HEK293 (cell line): ENCODE results near the gene SPDYC.

ENCODE experiments used
- BCL11A ChIP-seq: fragments of 450-650 bp; formaldehyde crosslinking; IDR thresholded peaks from 2 replicates; pipeline ENCODE4 v1.5.1; 2016; ENCODE audit warnings: low read depth, missing biosample characterization, missing genetic modification characterization
- CTCF ChIP-seq: fragments of 450-650 bp; formaldehyde crosslinking; IDR thresholded peaks from 2 replicates; pipeline ENCODE4 v1.5.1; 2016; ENCODE audit warnings: missing biosample characterization, missing genetic modification characterization
- PATZ1 ChIP-seq: fragments of 450-650 bp; formaldehyde crosslinking; IDR thresholded peaks from 2 replicates; pipeline ENCODE4 v1.5.1; 2016; ENCODE audit warnings: missing biosample characterization, missing genetic modification characterization
- REST ChIP-seq: fragments of 450-650 bp; formaldehyde crosslinking; IDR thresholded peaks from 2 replicates; pipeline ENCODE4 v1.5.1; 2016; ENCODE audit warnings: missing biosample characterization, missing genetic modification characterization
- TRIM28 ChIP-seq: IDR thresholded peaks from 2 replicates; pipeline ENCODE4 v1.6.1; 2011; ENCODE audit warnings: low read length, control low read depth, borderline replicate concordance
- YY2 ChIP-seq: fragments of 450-650 bp; formaldehyde crosslinking; IDR thresholded peaks from 2 replicates; pipeline ENCODE4 v1.5.1; 2016; ENCODE audit warnings: missing biosample characterization, missing genetic modification characterization
- ZBTB48 ChIP-seq: fragments of 450-650 bp; formaldehyde crosslinking; IDR thresholded peaks from 2 replicates; pipeline ENCODE4 v1.5.1; 2016; ENCODE audit warnings: missing biosample characterization, missing genetic modification characterization
- ZBTB7A ChIP-seq: fragments of 450-650 bp; formaldehyde crosslinking; IDR thresholded peaks from 2 replicates; pipeline ENCODE4 v1.5.1; 2016; ENCODE audit warnings: low read depth, missing biosample characterization, missing genetic modification characterization
- ZNF416 ChIP-seq: fragments of 450-650 bp; formaldehyde crosslinking; IDR thresholded peaks from 2 replicates; pipeline ENCODE4 v1.5.1; 2016; ENCODE audit warnings: missing biosample characterization, missing genetic modification characterization
- ZNF530 ChIP-seq: fragments of 450-650 bp; formaldehyde crosslinking; IDR thresholded peaks from 2 replicates; pipeline ENCODE4 v1.5.1; 2016; ENCODE audit warnings: low read depth, missing biosample characterization, missing genetic modification characterization
- ZNF555 ChIP-seq: fragments of 450-650 bp; formaldehyde crosslinking; conservative IDR thresholded peaks from 2 replicates; pipeline ENCODE4 v1.5.1; 2017; ENCODE audit warnings: missing biosample characterization, mild to moderate bottlenecking, missing genetic modification characterization, inconsistent platforms
- ZNF596 ChIP-seq: fragments of 450-650 bp; IDR thresholded peaks from 2 replicates; pipeline ENCODE4 v1.5.0; 2018; ENCODE audit warnings: missing biosample characterization, mild to moderate bottlenecking, missing genetic modification characterization, moderate library complexity
- ZNF639 ChIP-seq: fragments of 450-650 bp; formaldehyde crosslinking; IDR thresholded peaks from 2 replicates; pipeline ENCODE4 v1.5.1; 2016; ENCODE audit warnings: missing biosample characterization, missing genetic modification characterization
- ZNF704 ChIP-seq: fragments of 450-650 bp; formaldehyde crosslinking; IDR thresholded peaks from 2 replicates; pipeline ENCODE4 v1.5.1; 2016; ENCODE audit warnings: missing biosample characterization, missing genetic modification characterization

GRCh38 chr11:65160643-65161042, 9.4 kb upstream of the SPDYC start:
- TF ChIP-seq CTCF = no peak
- TF ChIP-seq ZNF530 = no peak
- TF ChIP-seq ZNF555 (tag by site-specific recombination) = no peak
- no peak for TF ChIP-seq ZBTB48 (tag by site-specific recombination)
- TF ChIP-seq ZNF639 (tag by site-specific recombination) = no peak
- no peak for TF ChIP-seq YY2 (tag by site-specific recombination)
- no peak for TF ChIP-seq REST (tag by site-specific recombination)
- no peak for TF ChIP-seq ZNF416 (tag by site-specific recombination)
- no peak for TF ChIP-seq ZNF704 (tag by site-specific recombination)
- no peak for TF ChIP-seq ZBTB7A (tag by site-specific recombination)
- TF ChIP-seq PATZ1 = no peak
- TF ChIP-seq ZNF596 (tag by site-specific recombination) = no peak
- no peak for TF ChIP-seq TRIM28
- no peak for TF ChIP-seq BCL11A
